Ascending aorta (tissue), 2 donors: ENCODE measurements around the gene CAPN7. TPM values are rescaled to one million over a fixed set of nuclear protein-coding genes. Genes with fewer than 3 reads are reported as not detected.

Experiments used
- DNase-seq, 2 donors: peaks; one replicate each; pipeline ENCODE4 v3.0.0-alpha.2; 2019; ENCODE audit warnings: low spot score in 2 of 2
- H3K27ac ChIP-seq, 2 donors: fragments of 200-600 bp; sonication (generic); one replicate each; pipeline ENCODE4 v1.5.1; 2016 to 2017; ENCODE audit warnings: mild to moderate bottlenecking in 1 of 2
- H3K27me3 ChIP-seq: fragments of 200-600 bp; sonication (generic); one replicate; pipeline ENCODE4 v1.5.1; 2017
- H3K36me3 ChIP-seq, 2 donors: fragments of 200-600 bp; sonication (generic); one replicate each; pipeline ENCODE4 v1.5.1; 2016
- H3K4me1 ChIP-seq, 2 donors: fragments of 200-600 bp; sonication (generic); one replicate each; pipeline ENCODE4 v1.5.1; 2016 to 2017; ENCODE audit warnings: mild to moderate bottlenecking in 1 of 2
- H3K4me3 ChIP-seq, 2 donors: fragments of 200-600 bp; sonication (generic); one replicate each; pipeline ENCODE4 v1.5.1; 2016 to 2017; ENCODE audit warnings: mild to moderate bottlenecking in 1 of 2
- H3K9me3 ChIP-seq, 2 donors: fragments of 200-600 bp; sonication (generic); one replicate each; pipeline ENCODE4 v1.5.1; 2016
- CTCF ChIP-seq, 3 experiments: fragments of 200-600 bp in 2 of 3; fragments of 450-650 bp in 1 of 3; sonication (generic) in 2 of 3; IDR thresholded peaks; one replicate each; pipeline ENCODE4 v1.5.1; 2016 to 2019; ENCODE audit warnings: antibody characterized with exemption in 3 of 3, mild to moderate bottlenecking in 1 of 3, moderate library complexity in 1 of 3
- intact Hi-C: fragments of 100-400 bp; cut with DNase I; formaldehyde crosslinking; loops from one replicate; pipeline ENCODE4 v1.15.1; 2023
- total RNA-seq: library from RNA; depleted of rRNA; stranded (reverse); fragments of >200 nt; gene quantifications from one replicate; pipeline ENCODE4 v1.1.0, GENCODE V29; 2016

Gene CAPN7
- total RNA-seq, 1 donor from 2014 or later, result 38.6 TPM

- Histone ChIP-seq H3K4me1 (peaks cover 0 to 18% of the 10 kb centered on the region in 2 donors), H3K27ac (peak overlapping the region; percentile 50 to 64)
These were observed 66.6 kb downstream of the CAPN7 start for GRCh38 chr3:15272426-15273196.

GRCh38 chr3:15273227-15273626, 67.2 kb downstream of the CAPN7 start:
- H3K4me1 ChIP-seq, result peaks cover 0 to 16% of the 10 kb centered on the region in 2 donors

More at GRCh38 chr3:15272426-15273196, 66.6 kb downstream of the CAPN7 start:
- no peaks in the 10 kb centered on the region for H3K36me3 ChIP-seq
- intact Hi-C loops, result no loop called here
- TF ChIP-seq CTCF (IDR thresholded peaks at IDR 0.05), result no peak
- no peak overlapping the region for H3K4me3 ChIP-seq
- H3K9me3 ChIP-seq, result no peaks in the 10 kb centered on the region
- peak in 1 of 2 donors; percentile 60 for DNase-seq
- H3K27me3 ChIP-seq, result no peaks in the 10 kb centered on the region

GRCh38 chr3:15276028-15276724, 70.1 kb downstream of the CAPN7 start:
- intact Hi-C loops, result no loop called here
- Histone ChIP-seq H3K4me1 (peaks cover 0 to 4% of the 10 kb centered on the region in 2 donors), H3K9me3 (no peaks in the 10 kb centered on the region), H3K27ac (no peak overlapping the region), H3K27me3 (no peaks in the 10 kb centered on the region), H3K4me3 (no peak overlapping the region), H3K36me3 (no peaks in the 10 kb centered on the region)
- no peak for TF ChIP-seq CTCF (IDR thresholded peaks at IDR 0.05)
- DNase-seq, result peak in 1 of 2 donors; percentile 45

More at GRCh38 chr3:15273227-15273626, 67.2 kb downstream of the CAPN7 start:
- intact Hi-C loops, result no loop called here
- Histone ChIP-seq H3K36me3 (no peaks in the 10 kb centered on the region), H3K27ac (peak overlapping the region in 1 of 2 donors; percentile 50), H3K27me3 (no peaks in the 10 kb centered on the region), H3K9me3 (no peaks in the 10 kb centered on the region), H3K4me3 (no peak overlapping the region)
- TF ChIP-seq CTCF (IDR thresholded peaks at IDR 0.05), result no peak
- DNase-seq, result peak in 1 of 2 donors; percentile 48

- H3K9me3 ChIP-seq, result no peaks in the 10 kb centered on the region
- DNase-seq, result no peak
- H3K4me3 ChIP-seq, result no peak overlapping the region
- H3K27ac ChIP-seq, result no peak overlapping the region
- H3K27me3 ChIP-seq, result no peaks in the 10 kb centered on the region
- intact Hi-C loops, result no loop called here
- peaks cover 0 to 4% of the 10 kb centered on the region in 2 donors for H3K4me1 ChIP-seq
- no peaks in the 10 kb centered on the region for H3K36me3 ChIP-seq
- TF ChIP-seq CTCF (IDR thresholded peaks at IDR 0.05), result no peak
These were observed 71.9 kb downstream of the CAPN7 start for GRCh38 chr3:15277861-15278500.

- no peak overlapping the region for H3K27ac ChIP-seq
- no peaks in the 10 kb centered on the region for H3K9me3 ChIP-seq
- peaks cover 0 to 5% of the 10 kb centered on the region in 2 donors for H3K4me1 ChIP-seq
- intact Hi-C loops, result no loop called here
- no peak for TF ChIP-seq CTCF (IDR thresholded peaks at IDR 0.05)
- no peaks in the 10 kb centered on the region for H3K27me3 ChIP-seq
- no peak for DNase-seq
- no peaks in the 10 kb centered on the region for H3K36me3 ChIP-seq
- H3K4me3 ChIP-seq, result no peak overlapping the region
These were observed 73.2 kb downstream of the CAPN7 start for GRCh38 chr3:15279205-15279604.
